Thyroid gland (tissue), 4 donors: ENCODE measurements around the gene PRCD. TPM values are rescaled to one million over a fixed set of nuclear protein-coding genes. Genes with fewer than 3 reads are reported as not detected.

Experiments
- DNase-seq, 2 donors: peaks; one replicate each; pipeline ENCODE4 v3.0.0-alpha.2; 2019
- H3K27ac ChIP-seq, 3 donors: fragments of 200-600 bp; sonication (generic); 1 replicate in 2 of 3; 2 replicates in 1 of 3; pipeline ENCODE4 v1.5.1; 2016 to 2019; ENCODE audit warnings: mild to moderate bottlenecking in 1 of 3, moderate library complexity in 1 of 3
- H3K27me3 ChIP-seq: fragments of 200-600 bp; sonication (generic); one replicate; pipeline ENCODE4 v1.5.1; 2019
- H3K36me3 ChIP-seq, 2 donors: fragments of 200-600 bp; sonication (generic); one replicate each; pipeline ENCODE4 v1.5.1; 2016 to 2019
- H3K4me1 ChIP-seq, 2 donors: fragments of 200-600 bp; sonication (generic); one replicate each; pipeline ENCODE4 v1.5.1; 2017 to 2019
- H3K4me3 ChIP-seq, 3 donors: fragments of 200-600 bp; sonication (generic); replicated peaks in 1 of 3; 1 replicate in 2 of 3; 2 replicates in 1 of 3; pipeline ENCODE4 v1.5.1; 2016; ENCODE audit warnings: mild to moderate bottlenecking in 1 of 3
- H3K9me3 ChIP-seq: fragments of 200-600 bp; sonication (generic); one replicate; pipeline ENCODE4 v1.5.1; 2017
- CTCF ChIP-seq, 6 experiments: fragments of 200-600 bp in 3 of 6; fragments of 450-650 bp in 3 of 6; sonication (generic) in 3 of 6; IDR thresholded peaks; one replicate each; pipeline ENCODE4 v1.5.1; 2016 to 2019; ENCODE audit warnings: antibody characterized with exemption in 6 of 6, mild to moderate bottlenecking in 2 of 6, inconsistent platforms in 1 of 6, moderate library complexity in 1 of 6
- POLR2A ChIP-seq, 2 donors: fragments of 450-650 bp; IDR thresholded peaks; one replicate each; pipeline ENCODE4 v1.6.1; 2017; ENCODE audit warnings: antibody characterized with exemption in 2 of 2, mild to moderate bottlenecking in 2 of 2, moderate library complexity in 1 of 2
- WGBS, 2 donors: methylation state at CpG; one replicate each; pipeline ENCODE4 v1.1.5; 2017; 5-methylcytosine and 5-hydroxymethylcytosine counted together
- intact Hi-C: fragments of 100-400 bp; cut with DNase I; formaldehyde crosslinking; loops from one replicate; pipeline ENCODE4 v1.15.1; 2023
- total RNA-seq, 4 donors: library from RNA; depleted of rRNA; stranded (reverse); fragments of >200 nt; gene quantifications; one replicate each; pipeline ENCODE4 v1.2.3, GENCODE V29; 2016

The PRCD gene
- total RNA-seq, 4 donors from 2014 or later: 1.5 to 8.3 (median 4.2) TPM

GRCh38 chr17:76540381-76541300, 797 bp downstream of the PRCD start:
- Histone ChIP-seq H3K4me3 (no peak overlapping the region), H3K9me3 (no peaks in the 10 kb centered on the region), H3K36me3 (no peaks in the 10 kb centered on the region), H3K27me3 (no peaks in the 10 kb centered on the region), H3K27ac (peak overlapping the region in 1 of 3 donors; percentile 51), H3K4me1 (peaks cover 16 to 49% of the 10 kb centered on the region in 2 donors)
- peak; percentile 94 to 96 for DNase-seq
- intact Hi-C loops: no loop called here
- 10 to 13% methylated on average over 19 of the region's 27 CpGs for WGBS, 2 donors
- TF ChIP-seq CTCF (IDR thresholded peaks at IDR 0.05) (peak in 2 of 6 experiments; percentile 31 to 51), POLR2A (IDR thresholded peaks at IDR 0.05) (peak in 1 of 2 donors; percentile 41)

GRCh38 chr17:76541739-76542454, 2.1 kb downstream of the PRCD start:
- no peaks in the 10 kb centered on the region for H3K36me3 ChIP-seq
- 89 to 93% methylated on average over 10 of the region's 10 CpGs for WGBS, 2 donors
- H3K4me3 ChIP-seq: no peak overlapping the region
- DNase-seq: no peak
- intact Hi-C loops: loop anchor here (2.0 kb wide), 1 partner anchor 19 kb away; no protein-coding TSS in a partner anchor
- TF ChIP-seq CTCF (IDR thresholded peaks at IDR 0.05) (no peak), POLR2A (IDR thresholded peaks at IDR 0.05) (no peak)
- H3K27me3 ChIP-seq: no peaks in the 10 kb centered on the region
- peaks cover 19 to 61% of the 10 kb centered on the region in 2 donors for H3K4me1 ChIP-seq
- no peaks in the 10 kb centered on the region for H3K9me3 ChIP-seq
- H3K27ac ChIP-seq: no peak overlapping the region

- no peak overlapping the region for H3K4me3 ChIP-seq
- H3K27ac ChIP-seq: no peak overlapping the region
- H3K9me3 ChIP-seq: no peaks in the 10 kb centered on the region
- no peak for TF ChIP-seq POLR2A (IDR thresholded peaks at IDR 0.05)
- no peak for TF ChIP-seq CTCF (IDR thresholded peaks at IDR 0.05)
- intact Hi-C loops: loop anchor here (2.0 kb wide), 1 partner anchor 20 kb away; no protein-coding TSS in a partner anchor
- DNase-seq: no peak
- no peaks in the 10 kb centered on the region for H3K36me3 ChIP-seq
- H3K27me3 ChIP-seq: no peaks in the 10 kb centered on the region
- 78 to 89% methylated on average over 10 of the region's 10 CpGs for WGBS, 2 donors
- H3K4me1 ChIP-seq: peaks cover 22 to 62% of the 10 kb centered on the region in 2 donors
These were observed 2.7 kb downstream of the PRCD start for GRCh38 chr17:76542566-76542971.

GRCh38 chr17:76542984-76543383, 3.1 kb downstream of the PRCD start:
- H3K9me3 ChIP-seq: no peaks in the 10 kb centered on the region
- no peaks in the 10 kb centered on the region for H3K36me3 ChIP-seq
- intact Hi-C loops: loop anchor here (2.0 kb wide), 1 partner anchor 20 kb away; no protein-coding TSS in a partner anchor
- H3K27me3 ChIP-seq: no peaks in the 10 kb centered on the region
- peaks cover 22 to 58% of the 10 kb centered on the region in 2 donors for H3K4me1 ChIP-seq
- TF ChIP-seq CTCF (IDR thresholded peaks at IDR 0.05): no peak
- no peak for DNase-seq
- H3K27ac ChIP-seq: no peak overlapping the region
- 80 to 85% methylated on average over 4 to 6 of the region's 8 CpGs for WGBS, 2 donors
- no peak overlapping the region for H3K4me3 ChIP-seq
